Activated CD4-positive, alpha-beta T cell treated with anti-CD3 and anti-CD28 coated beads, Interleukin-2, amount 50 U/mL, for 48 hours (primary cell): ENCODE data around the gene FYB1.
"Not testable (repeated sequence)": the region's sequence is repeated elsewhere in the genome, so short reads cannot be mapped to it uniquely, and the experiment has no call there.

ENCODE experiments used
- DNase-seq, 2 experiments: peaks; one replicate each; pipeline ENCODE4 v3.0.0-alpha.2; 2020

Gene FYB1

GRCh38 chr5:39186722-39187539 lies 32.4 kb downstream of the FYB1 start:
- no peak for DNase-seq

GRCh38 chr5:39186289-39186688 lies 33.1 kb downstream of the FYB1 start:
- DNase-seq = no peak

GRCh38 chr5:39185761-39186160 lies 33.6 kb downstream of the FYB1 start:
- no peak for DNase-seq

GRCh38 chr5:39179561-39179960 lies 39.8 kb downstream of the FYB1 start:
- not testable (repeated sequence) for DNase-seq

GRCh38 chr5:39178861-39179260 lies 40.5 kb downstream of the FYB1 start:
- no peak for DNase-seq

GRCh38 chr5:39178171-39178570 lies 41.2 kb downstream of the FYB1 start:
- DNase-seq = no peak

- DNase-seq = no peak
Observed at GRCh38 chr5:39177631-39177964, 41.8 kb downstream of the FYB1 start.

- peak in 1 of 2 experiments; percentile 65 for DNase-seq
Observed at GRCh38 chr5:39176759-39177630, 42.4 kb downstream of the FYB1 start.

GRCh38 chr5:39175273-39175955 lies 43.9 kb downstream of the FYB1 start:
- DNase-seq = peak in 1 of 2 experiments; percentile 56

- no peak for DNase-seq
Observed at GRCh38 chr5:39173069-39173468, 46.3 kb downstream of the FYB1 start.

- no peak for DNase-seq
Observed at GRCh38 chr5:39172593-39172992, 46.8 kb downstream of the FYB1 start.

GRCh38 chr5:39171647-39172046 lies 47.7 kb downstream of the FYB1 start:
- DNase-seq = no peak

GRCh38 chr5:39169081-39169480 lies 50.3 kb downstream of the FYB1 start:
- no peak for DNase-seq

GRCh38 chr5:39167972-39168342 lies 51.4 kb downstream of the FYB1 start:
- no peak for DNase-seq

- DNase-seq = no peak
Observed at GRCh38 chr5:39167141-39167971, 52.0 kb downstream of the FYB1 start.

GRCh38 chr5:39164529-39165402 lies 54.6 kb downstream of the FYB1 start:
- DNase-seq = no peak

- peak in 1 of 2 experiments; percentile 59 for DNase-seq
Observed at GRCh38 chr5:39164016-39164415, 55.3 kb downstream of the FYB1 start.

GRCh38 chr5:39161578-39161977 lies 57.8 kb downstream of the FYB1 start:
- no peak for DNase-seq

- no peak for DNase-seq
Observed at GRCh38 chr5:39160576-39161213, 58.7 kb downstream of the FYB1 start.

- DNase-seq = no peak
Observed at GRCh38 chr5:39159811-39160490, 59.4 kb downstream of the FYB1 start.
